DLD1 (cell line): ENCODE data around the gene KCNQ5.
"Not testable (repeated sequence)": the region's sequence is repeated elsewhere in the genome, so short reads cannot be mapped to it uniquely, and the experiment has no call there.

Source experiments
- in situ Hi-C: cut with HindIII; loops from 2 replicates; pipeline ENCODE4 v1.10.0; 2017; ENCODE audit warnings: low sequenced_read_pairs

KCNQ5 gene

DNA sequence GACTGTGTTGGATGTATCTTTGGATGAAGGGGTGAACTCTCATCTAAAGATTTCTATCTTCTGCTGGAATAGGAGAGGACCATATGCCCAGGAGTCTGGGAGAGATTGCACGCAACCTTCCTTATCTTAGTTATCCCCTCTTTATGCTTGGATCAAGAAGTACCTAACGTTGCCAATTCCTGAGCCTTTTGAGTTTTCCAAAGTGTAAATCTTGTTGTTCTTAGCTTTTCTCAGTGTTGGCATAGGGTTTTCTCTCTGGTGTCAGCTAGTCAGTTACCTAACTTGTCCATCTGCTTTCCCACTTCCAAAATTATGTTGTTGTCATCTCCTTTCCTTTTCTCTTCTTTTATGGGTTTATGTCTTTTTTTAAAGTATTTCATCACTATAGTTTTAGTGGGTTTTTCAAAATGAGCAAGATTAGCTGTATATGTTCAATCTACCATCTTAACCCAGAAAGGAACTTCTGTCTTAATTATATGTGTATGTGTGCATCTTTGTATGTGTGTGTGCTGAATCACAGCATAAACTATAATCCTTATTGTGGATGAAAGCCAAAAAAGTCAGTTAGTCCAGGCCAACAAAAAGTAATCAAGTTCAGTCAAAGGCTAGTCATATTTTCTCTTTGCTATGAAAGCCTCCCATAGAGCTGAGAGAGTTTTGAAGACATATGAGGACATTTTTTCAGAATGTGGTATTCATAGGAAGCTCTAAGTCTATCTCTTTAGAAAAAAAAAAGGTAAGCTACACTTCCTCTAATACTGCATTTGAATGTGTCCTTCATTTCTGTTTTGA lies 531.3 kb downstream of the KCNQ5 start:
- in situ Hi-C loops = no loop called here

DNA sequence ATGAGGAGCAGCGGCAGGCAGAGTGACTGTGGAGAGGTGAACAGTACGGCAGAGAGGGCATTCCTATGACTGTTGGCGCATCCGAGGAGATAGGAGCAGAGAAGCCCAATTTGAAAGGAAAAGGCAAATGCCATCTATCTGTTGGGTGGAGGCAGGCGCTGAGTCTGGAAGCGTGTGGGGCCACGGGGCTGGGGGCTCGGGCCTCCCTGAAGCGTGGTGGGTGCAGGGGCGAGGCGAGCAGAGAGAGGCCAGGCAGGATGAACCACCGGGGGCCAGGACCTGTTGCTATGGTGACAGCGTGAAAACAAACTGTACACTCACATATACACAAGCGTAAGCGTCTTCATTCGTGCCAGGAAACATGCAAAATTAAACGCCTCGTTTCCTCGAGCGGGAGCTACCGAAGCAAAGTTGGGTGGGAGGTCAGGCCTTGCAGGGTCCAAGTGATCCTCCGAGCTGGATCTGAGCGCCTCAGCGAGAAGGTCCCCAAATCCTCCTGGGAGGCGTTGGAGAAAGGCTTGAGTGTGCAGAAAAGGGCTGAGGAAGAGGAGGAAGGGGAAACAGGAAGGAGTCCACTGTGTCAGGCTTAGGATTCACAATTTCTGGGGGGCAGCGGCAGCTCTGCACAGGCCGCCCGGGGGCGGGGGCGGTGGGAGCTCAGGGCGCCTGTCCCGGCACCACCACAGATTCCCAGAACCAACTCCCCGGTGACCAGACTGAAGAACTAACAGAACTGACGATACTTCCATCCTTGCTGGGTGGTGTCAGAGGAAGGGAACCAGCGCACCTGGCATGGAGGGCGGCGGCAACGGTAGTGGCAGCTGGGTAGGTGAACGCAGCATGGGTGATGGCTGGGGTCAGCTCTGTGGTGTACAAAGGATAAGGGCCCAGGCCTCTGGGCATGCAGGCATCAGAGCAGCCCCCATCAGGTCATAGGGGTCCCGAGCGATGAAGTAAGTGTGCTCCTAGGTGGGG lies 535.2 kb downstream of the KCNQ5 start:
- in situ Hi-C loops = no loop called here

DNA sequence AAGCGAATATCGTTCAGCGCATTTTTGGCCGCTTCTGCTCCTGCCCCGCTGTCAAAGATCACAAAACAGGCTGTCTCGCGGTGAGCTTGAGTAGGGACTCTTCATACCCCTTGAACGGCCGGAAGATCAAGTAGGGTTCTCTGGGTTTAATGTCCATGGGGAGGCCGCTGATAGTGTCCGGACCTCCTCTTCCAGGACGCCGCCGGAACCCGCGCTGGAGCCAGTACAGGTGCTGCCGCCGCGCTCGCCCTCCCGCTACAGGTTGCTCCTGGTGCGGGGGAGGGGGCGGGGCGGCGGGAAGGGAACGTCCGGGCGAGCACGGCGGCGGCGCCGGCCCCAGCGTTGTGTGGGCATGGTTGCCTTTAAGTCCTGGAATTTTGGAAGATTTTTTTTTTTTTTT lies 536.0 kb downstream of the KCNQ5 start:
- in situ Hi-C loops = no loop called here

DNA sequence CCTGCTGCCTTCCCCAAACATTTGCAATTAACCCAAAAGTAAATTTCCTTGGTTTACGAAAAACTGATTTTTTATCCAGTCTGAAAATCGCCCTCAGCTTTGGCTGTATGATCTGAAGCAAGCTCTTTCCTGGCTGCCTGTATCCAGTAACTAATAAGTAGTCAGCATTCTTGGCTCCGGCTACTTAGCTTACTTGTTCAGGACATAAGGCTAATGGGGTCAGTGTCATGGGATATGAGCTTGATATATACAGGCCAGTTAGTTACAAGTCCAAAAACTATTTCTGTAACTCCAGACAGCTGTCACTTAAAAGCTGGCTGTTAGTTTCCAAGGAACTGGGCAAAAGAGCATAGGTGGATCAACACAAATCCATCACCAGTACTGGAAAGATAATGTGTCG lies 547.2 kb downstream of the KCNQ5 start:
- in situ Hi-C loops = no loop called here

DNA sequence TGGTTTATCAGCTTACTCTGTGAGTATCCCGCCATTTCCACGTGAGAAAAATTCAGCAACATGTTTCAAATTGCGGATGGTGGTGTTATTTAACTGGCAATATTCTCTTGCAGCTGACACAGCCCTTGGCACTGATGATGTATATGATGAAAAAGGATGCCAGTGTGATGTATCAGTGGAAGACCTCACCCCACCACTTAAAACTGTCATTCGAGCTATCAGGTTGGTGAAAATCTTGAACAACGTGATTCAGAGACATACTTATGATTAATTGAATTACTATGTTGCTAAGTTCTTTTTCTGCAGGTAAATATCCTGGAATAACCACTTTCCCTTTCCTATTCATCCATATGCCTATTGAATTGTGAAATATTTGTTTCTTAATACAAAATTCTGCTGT lies 547.8 kb downstream of the KCNQ5 start:
- in situ Hi-C loops = no loop called here

DNA sequence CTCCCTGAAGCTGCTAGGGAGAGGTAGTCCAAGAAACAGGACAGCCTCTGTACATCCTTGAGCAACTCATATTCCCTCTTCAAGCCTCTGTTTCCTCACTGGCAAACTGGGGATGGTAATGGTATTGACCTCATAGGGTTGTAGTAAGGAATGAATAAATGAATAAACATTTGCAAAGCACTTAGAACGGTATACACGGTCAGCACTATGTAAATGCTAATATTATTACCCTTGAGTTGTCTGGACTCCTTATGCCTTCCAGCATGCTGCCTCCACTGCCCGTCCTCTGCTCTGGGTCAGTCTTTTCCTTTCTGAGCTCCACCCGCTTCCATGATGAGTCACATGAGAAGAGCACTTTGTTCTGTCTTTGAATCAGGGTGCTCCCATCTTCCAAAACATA lies 552.8 kb downstream of the KCNQ5 start:
- in situ Hi-C loops = no loop called here

DNA sequence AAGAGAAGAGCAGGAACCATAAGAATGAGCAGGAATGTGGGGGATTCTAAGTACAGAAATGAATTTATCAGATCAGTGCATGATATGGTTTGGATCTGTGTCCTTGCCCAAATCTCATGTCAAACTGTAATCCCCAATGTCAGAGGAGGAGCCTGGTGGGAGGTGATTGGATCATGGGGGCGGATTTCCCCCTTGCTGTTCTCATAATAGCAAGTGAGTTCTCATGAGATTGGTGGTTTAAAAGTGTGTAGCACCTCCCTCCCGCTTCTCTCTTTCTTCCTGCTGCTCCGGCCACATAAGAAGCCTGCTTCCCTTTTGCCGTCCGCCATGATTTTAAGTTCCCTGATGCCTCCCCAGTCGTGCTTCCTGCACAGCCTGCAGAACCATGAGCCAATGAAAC lies 554.2 kb downstream of the KCNQ5 start:
- in situ Hi-C loops = no loop called here

DNA sequence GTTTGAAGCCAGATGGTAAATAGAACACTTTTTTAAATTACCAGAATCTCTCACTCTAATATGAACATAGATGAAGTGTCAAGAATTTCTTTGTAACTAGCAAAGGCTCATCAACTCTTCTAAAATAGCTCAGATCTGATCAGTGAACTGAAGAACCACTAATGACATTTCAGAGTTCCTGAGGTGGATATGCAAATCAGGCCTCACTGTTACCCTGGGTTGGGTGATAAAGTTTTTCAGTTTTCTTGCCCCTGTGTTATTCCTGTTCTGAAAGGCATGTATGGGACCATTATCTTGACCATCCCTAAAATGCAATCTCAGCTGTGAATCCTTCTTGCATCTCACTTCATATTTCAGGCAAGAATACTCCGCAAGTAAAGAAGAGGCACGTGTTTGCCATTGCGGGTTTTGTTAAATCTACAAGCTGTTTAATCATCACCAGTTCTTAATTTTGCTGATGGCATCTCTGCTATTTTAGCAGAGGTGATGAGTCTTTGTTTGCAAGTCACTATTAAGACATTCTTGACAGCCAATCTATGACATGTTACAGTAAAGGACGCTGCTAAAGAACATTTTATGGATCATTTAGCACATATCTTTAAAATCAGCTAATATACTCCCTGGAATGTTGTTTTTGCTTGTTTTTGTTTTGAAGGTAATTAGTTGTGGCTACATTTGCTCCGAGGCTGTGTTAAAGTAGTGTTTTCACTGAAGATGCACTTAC lies 555.5 kb downstream of the KCNQ5 start:
- in situ Hi-C loops = no loop called here

DNA sequence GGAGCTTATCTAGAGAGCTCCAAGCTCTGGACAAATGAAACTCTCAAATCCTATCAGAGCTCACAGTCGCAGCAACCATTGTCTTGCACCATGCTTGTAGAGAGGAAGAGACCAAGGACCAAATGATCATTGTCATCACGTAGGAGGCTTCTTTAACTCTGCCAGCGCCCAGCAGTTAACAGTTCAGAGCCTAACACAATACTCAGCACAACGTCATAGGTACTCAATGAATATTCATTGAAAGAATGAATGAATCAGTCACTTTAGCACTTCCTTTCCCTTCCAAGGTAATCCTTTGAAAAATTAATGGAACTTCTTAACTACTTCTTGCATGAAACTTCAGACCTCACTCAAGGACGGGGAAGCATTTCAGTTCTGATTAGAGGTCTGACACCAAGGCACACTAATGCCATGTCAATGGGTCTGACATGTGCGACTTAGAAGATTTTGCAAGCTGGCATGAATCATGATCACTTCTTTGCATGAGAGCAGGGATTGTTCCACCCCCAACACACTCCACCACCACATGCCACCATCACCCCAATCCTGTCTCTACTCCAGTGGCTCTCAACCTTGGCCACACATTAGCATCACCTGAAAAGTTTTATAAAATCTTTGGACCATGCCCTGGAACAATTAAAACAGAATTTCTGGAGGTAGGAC lies 558.3 kb downstream of the KCNQ5 start:
- in situ Hi-C loops = no loop called here

DNA sequence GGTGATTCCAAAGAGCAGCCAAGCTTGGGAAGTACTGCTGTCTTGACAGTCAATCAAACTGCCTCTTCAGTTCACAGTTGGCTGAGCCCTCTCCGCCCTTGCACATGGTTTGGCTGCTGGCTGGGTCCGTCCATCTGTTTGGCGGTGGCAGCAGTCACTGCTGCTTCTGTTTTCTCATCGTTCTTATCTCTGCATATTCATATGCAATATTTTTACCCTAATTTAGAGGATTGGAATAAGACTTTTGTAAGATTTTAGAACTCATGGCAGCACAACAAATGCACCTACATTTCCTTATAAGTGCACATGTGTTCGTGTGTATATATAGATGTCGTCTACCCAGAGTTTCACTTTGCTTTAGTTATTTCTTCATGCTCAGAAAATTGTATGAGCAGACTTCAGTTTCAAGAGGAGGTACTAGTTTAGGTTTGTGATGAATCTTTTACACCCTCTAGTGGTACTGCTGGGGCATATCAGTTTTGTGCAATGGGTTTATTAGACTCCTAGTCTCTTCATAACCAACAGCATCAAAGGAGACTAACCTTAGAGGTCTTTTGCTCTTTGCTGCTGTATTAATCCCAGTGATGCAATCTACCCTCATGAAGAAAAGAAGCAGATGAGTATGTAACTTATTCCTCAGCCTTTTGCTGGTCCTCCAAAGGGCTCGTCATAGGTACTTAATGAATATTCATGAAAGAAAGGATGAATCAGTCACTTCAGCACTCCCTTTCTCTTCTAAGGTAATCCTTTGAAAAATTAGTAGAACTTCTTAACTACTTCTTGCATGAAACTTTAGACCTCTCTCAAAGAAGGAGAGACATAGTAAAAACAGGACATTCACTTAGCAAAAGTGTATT lies 559.1 kb downstream of the KCNQ5 start:
- in situ Hi-C loops = no loop called here

DNA sequence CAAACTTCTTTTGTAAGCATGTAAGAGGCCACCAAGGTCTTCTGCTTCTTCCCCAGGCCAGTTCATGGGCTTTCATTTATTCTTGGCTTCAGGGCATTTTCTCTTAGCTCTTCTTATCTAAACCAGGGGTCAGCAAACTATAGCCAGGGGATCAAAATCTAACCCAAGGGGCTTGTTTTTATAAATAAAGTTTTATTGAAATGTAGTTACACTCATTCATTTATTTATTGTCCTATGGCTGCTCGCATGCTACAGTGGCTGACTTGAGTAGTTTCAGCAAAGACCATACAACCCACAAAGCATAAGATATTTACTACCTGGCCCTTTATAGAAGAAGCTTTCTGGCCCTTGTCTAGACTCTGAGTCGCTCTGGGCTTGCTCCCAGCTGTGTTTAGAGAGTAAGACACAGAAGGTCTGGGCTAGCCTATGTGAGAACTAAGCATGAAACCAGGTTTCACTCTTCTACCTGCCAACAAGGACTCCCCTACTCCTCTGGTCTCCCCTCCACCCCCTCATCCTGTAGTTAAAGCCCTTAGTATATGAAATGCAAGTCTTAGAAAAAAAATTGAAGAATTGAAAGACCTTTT lies 560.2 kb downstream of the KCNQ5 start:
- in situ Hi-C loops = no loop called here

DNA sequence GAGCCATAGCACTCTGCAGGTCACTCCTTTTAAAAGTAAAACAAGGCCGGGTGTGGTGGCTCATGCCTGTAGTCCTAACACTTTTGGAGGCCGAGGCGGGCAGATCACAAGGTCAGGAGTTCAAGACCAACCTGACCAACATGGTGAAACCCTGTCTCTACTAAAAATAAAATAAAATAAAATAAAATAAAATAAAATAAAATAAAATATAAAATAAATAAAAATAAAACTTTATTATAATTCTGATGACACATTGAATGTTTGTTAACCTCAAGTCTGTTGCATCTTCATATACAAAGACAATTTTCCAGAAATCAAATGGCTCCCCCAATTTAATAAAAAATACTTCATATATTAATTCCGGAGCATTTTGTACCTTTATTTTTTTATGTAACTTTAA lies 571.4 kb downstream of the KCNQ5 start:
- in situ Hi-C loops = not testable (repeated sequence)

DNA sequence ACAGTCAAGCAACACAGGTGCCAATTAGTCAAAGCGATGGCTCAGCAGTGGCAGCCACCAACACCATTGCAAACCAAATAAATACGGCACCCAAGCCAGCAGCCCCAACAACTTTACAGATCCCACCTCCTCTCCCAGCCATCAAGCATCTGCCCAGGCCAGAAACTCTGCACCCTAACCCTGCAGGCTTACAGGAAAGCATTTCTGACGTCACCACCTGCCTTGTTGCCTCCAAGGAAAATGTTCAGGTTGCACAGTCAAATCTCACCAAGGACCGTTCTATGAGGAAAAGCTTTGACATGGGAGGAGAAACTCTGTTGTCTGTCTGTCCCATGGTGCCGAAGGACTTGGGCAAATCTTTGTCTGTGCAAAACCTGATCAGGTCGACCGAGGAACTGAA lies 572.9 kb downstream of the KCNQ5 start:
- in situ Hi-C loops = no loop called here

DNA sequence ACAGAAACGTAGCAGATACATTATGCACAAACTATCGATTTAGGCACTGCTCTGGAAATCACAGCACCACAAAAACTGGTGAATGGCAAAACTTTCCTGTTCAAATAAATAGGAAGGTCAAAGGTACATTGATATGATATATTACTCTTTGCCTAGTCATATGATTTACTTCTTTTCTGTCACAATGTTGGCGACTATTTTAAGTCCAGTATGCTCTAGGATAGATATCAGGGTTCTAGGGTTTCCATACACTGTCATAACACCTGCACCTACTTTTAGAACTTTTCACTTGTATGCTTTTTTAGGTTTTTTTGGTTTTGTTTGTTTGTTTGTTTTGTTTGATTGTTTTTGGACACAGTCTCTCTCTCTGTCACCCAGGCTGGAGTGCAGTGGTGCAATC lies 578.4 kb downstream of the KCNQ5 start:
- in situ Hi-C loops = no loop called here

DNA sequence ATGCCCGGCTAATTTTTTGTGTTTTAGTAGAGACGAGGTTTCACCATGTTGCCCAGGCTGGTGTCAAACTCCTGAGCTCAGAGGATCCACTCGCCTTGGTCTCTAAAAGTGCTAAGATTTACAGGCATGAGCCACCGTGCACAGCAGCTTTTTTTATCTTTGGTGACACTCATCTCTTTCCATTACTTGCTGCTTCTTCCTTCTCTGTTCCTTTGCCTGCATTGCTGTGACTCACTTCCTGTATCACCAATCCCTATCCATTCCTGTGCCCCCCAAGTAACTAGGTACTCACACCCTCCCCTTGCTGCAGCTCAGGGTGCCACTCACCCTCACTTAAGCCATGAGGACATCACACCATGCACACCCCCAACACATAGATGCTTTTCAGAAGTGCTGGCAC lies 578.9 kb downstream of the KCNQ5 start:
- in situ Hi-C loops = no loop called here

DNA sequence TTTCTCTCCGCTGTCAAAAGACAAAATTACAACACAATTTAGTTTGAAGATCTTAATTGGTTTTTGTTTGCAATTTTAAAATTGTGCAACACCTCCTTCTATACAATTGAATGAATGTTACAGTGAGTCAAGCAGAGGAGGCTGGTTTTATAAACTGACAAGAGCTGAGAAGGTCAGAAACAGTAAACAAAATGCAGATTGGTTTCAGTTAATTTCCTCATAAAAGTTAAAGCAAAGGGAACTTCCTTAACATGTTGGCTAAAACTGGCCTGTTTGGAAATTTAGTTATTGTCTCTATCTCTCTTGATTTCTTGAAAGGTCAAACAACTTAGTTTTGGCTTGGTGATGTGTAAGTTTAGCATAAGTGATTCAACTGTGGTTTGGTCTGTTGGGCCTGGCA lies 581.2 kb downstream of the KCNQ5 start:
- in situ Hi-C loops = no loop called here

DNA sequence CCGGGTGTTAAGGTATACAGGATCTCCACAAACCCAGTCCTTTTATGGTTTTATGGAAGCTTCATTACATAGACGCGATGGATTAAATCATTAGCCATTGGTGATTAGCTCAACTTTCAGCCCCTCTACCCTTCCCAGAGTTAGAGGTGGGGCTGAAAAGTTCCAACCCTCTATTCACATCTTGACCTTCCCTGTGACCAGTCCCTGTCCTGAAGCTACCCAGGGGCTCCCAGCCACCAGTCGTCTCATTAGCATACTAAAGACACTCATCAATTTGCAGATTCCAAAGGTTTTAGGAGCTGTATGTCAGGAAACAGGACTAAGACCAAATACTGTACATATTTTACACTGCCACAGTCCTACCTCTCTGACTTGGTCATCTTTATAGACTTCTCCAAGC lies 582.4 kb downstream of the KCNQ5 start:
- in situ Hi-C loops = no loop called here

DNA sequence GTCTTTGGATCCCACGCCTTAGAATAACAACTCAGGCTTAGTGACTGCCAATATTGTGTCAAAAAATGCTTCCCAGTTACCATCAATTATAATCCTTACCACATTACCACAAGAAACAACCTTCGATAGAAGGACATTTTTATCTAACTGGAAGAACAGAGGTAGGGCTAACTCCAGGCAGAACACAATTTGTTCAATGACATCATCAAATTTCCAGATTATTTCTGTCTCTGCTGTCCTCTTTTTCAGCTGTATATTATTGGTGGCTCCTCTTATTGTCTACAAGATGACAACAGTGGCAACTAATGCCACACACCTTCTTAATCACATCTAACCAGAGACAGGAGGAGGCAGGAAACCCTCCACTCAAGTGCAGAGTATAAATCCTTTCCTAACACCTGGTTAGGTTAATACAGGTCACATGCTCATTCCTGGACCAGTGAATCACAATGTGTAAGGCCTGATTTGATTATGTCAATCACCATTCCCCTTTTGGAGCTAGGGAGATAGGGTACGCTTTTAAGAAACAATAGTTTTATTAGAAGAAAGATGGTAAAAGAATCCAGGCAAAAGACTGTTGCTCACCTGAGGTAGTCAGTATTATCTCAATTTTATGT lies 585.5 kb downstream of the KCNQ5 start:
- in situ Hi-C loops = no loop called here

DNA sequence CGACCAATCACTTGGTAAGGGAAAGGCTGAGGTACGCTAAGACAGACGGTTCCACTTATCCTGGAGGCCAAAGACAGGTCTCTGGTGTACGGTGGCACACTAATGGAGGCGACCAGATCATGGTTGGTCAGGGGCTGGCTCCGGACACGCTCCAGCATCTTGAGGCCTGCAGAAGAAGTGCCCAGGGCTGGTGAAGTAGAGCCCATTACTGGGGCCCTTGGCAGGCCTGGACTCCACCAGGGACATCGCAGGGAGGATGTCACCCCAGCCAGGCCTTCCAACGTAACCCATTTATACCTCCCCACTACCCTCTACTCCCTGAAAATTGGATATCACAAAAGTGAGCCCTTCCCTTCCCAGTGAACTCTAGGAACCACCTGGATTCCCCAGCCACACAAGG lies 587.3 kb downstream of the KCNQ5 start:
- in situ Hi-C loops = no loop called here
